Activated CD8-positive, alpha-beta memory T cell treated with anti-CD3 and anti-CD28 coated beads for 36 hours (primary cell): ENCODE measurements around the gene IFITM10. TPM values are rescaled to one million over a fixed set of nuclear protein-coding genes. Genes with fewer than 3 reads are reported as not detected.

ENCODE experiments used
- CTCF ChIA-PET: fragments of 350-600 bp; sonication (Branson Sonifier 250); formaldehyde crosslinking; loops from one replicate; lab custom pipeline; 2021; ENCODE audit warnings: antibody characterized with exemption; lab: Charles Lee
- POLR2A ChIA-PET: fragments of 350-600 bp; sonication (Branson Sonifier 250); formaldehyde crosslinking; loops from one replicate; lab custom pipeline; 2021; ENCODE audit warnings: antibody characterized with exemption; lab: Charles Lee
- total RNA-seq, 2 experiments: library from RNA; stranded (reverse); gene quantifications; one replicate each; pipeline ENCODE4 v1.2.3, GENCODE V29; 2021

IFITM10 gene
- total RNA-seq, 2 experiments from 2014 or later = 0.61 to 1.2 TPM

DNA sequence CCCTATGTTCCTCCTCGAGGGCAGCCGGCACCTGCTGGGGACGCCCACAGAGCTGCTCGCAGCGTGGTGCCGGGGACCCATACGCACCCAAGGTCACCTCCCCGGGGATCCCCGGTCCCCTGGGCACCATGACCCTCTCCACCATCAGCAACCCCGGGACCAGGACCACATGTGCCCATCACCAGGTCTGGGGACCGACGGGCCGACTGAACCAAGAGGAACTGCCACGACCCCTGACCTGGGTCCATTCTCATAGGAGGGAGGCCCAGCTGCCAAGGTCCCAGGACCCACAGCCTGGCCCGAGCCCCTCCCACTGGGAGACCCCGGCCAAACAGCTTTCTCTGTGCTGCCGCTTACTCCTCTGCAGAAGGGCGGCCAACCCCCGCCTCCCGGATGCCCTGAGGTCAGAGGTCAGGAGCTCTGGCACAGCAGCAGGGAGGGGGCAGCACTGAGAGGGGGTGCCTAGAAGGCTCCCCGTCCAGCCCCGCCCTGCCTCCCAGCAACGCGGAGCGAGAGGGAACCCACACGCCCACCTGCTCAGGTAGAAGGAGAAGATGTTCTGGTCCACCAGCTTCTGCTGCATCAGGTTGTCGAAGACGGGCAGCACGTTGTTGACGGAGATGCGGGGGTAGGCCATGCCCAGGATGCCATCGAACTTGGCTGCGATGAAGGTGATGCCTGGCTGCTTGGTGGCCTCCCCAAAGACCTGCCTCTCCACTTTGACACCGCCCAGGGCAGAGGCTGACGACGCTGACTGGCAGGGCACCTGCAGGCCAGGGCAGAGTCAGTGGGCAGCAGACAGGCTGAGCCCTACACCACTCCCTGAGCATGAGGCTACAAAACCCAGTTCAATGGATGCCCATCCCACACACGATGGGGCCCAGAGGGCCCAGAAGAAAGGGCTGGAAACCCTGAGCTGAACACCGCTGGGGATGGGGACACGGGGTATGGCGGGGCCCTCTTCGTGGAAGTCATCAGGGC is 6.7 kb upstream of the IFITM10 start:
- CTCF ChIA-PET = interaction anchor here (0.8 to 2.0 kb wide), 6 partner anchors 10 to 76 kb away, joined by 3 to 7 read pairs (median 4); no protein-coding TSS in a partner anchor
- POLR2A ChIA-PET = interaction anchor here (1.5 kb wide), 1 partner anchor 16 kb away, joined by 4 read pairs; no protein-coding TSS in a partner anchor

DNA sequence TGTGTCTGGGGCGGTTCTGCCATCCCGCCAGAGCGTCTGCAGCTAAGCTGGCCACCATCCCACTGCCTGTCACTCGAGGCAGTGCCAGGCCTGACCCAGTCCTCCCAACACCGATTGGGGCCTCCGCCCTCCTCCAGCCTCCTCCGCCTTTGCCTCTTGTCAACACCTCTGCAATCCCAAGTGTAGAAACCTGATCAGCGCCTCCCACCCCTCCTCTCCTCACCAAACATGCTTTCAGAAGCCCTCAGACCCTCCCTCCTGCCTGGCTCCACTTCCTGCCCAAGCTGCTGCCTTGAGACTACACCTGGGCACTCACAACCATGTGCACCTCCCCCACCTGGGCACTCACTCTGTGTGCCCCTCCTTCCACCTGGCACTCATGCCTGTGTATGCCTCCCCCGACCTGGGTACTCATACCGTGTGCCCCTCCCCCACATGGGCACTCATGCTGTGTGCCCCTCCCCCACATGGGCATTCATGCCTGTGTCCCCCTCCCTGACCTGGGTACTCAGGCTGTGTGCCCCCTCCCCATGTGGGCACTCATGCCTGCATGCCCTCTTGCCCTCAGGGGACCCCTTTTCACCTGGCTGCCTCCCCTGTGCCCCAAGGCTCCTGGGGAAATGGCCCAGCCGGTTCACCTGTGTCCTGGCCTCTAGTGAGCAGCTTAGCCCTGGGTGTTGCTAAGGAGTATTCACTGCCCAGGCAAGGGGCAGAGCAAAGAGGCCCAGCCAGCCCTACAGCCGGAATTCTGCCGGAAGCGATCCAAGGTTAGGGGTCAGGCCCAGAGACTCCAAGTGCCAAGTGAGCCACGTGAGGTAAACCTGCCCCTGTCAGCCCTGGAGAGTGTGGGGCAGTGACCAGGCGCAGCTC is 5.5 kb upstream of the IFITM10 start:
- POLR2A ChIA-PET = no interaction called here
- CTCF ChIA-PET = interaction anchor here (1.3 to 2.0 kb wide), 3 partner anchors 14 to 77 kb away, joined by 3 to 7 read pairs (median 4); no protein-coding TSS in a partner anchor

DNA sequence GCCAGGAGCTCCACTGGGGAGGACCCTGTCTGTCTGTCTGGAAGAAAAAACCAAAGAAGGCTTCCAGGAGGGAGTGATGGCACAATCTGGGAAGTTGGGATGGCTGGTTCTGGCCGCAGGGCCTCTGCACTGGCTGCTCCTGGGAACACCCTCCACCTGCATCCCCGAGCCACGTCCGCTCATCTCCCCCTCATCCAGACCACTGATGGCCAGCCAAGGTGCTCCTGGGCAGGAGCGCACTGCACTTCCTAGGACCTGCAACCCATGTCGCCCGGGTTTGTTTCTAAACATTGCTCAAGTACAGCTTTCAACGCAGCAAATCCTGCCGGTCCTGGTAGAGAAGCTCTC is 4.9 kb upstream of the IFITM10 start:
- ChIA-PET POLR2A (no interaction called here), CTCF (interaction anchor here (1.9 to 2.0 kb wide), 2 partner anchors 15 to 61 kb away, joined by 4 to 7 read pairs; no protein-coding TSS in a partner anchor)

DNA sequence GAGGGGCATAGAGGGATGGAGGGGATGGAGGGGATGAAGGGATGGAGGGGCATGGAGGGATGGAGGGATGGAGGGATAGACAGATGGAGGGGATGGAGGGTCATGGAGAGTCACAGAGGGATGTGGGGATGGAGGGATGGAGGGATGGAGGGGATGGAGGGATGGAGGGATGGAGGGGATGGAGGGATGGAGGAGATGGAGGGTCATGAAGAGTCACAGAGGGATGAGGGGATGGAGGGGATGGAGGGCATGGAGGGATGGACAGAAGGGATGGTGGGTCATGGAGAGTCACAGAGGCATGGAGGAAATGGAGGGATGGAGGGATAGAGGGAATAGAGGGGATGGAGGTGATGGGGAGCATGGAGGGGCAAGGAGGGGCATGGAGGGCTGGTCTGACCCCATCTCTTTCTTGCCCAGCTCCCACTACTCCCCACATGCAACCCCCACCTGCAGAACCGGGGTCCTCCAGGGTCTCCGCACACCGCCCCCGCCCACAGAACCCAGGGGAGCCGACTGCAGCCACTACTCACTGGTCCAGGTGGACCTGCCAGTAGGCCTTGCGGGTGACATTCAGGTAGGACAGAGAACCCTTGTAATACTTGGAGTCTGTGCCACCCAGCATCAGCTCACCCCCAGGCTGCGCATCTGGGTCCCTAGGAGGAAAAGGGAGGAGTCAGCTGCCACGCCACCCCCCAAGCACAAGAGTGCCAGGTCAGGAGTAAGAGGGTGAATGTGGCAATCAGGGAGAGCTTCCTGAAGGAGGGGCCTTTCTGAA is 4.2 kb upstream of the IFITM10 start:
- CTCF ChIA-PET = interaction anchor here (1.9 kb wide), 1 partner anchor 61 kb away, joined by 7 read pairs; no protein-coding TSS in a partner anchor
- POLR2A ChIA-PET = no interaction called here

DNA sequence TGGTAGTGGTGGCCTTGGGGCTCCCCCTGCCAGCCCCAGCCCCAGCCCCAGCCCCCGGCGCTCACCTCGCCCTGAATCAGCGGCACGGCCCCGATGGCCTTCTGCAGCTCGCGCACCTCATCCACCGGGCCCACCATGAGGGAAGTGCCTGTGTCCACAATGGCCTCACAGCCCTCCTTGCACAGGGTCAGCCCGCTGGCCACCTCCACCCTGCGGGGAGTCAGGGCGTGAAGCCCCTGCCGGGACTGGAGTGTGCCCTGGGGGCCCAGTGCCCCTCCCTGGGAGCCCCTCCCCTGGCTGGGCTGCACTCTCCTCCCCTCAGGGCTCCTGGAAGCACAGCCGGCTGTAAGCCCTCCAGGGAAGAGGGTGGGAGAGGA is 3.5 kb upstream of the IFITM10 start:
- ChIA-PET CTCF (no interaction called here), POLR2A (no interaction called here)

DNA sequence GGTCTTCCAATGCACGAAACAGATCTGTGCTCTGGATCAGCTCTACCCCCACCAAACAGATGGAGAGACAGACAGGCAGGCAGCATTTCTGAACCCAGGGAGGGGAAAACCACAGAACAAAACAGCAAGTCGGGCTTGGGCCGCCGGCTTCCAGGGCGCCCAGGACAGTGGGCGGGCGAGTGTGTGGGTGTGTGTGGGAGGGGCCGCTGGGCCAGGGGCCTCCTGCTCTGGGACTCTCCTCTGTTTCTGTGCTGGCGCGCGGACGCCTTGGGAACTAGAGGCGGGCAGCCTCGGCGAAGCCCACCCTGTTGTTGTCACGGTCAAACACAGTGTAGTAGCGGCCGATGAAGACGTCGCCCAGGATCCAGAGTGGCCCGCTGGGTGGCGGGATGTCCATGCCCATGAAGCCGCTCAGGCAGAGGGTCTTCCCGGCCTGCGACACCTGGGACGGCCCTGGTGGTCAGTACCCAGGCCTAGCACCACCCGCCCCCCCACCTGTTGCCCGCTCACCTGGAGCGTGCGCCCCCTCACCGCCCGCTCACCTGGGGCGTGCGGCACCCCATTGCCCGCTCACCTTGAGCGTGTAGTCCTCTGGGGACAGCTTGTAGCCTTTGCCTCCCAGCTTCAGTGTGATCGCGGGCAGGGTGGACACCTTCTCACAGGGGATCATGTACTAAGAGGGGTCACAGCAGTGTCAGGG is 3.0 kb upstream of the IFITM10 start:
- ChIA-PET POLR2A (no interaction called here), CTCF (no interaction called here)

DNA sequence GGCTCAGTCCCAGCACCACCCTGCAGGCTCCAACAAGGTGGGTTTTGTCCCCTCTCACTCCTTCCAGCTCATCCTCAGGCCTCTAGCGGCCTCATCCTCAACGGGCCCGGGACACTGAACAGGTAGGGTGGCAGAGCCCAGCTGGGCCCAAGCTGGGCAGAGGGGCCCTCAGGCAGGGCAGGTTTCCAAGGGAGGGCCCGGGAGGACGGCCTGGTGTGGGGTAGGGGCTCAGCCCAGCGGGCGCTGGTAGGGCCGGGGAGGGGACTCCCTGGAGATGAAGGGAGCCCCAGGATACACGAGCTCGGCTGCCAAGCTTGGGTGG is 2.5 kb upstream of the IFITM10 start:
- ChIA-PET CTCF (interaction anchor here (0.6 kb wide), 1 partner anchor 40 kb away, joined by 3 read pairs; no protein-coding TSS in a partner anchor), POLR2A (no interaction called here)

- POLR2A ChIA-PET = no interaction called here
- CTCF ChIA-PET = interaction anchor here (0.6 kb wide), 1 partner anchor 41 kb away, joined by 3 read pairs; no protein-coding TSS in a partner anchor
Observed at GRCh38 chr11:1751999-1752906, 1.9 kb upstream of the IFITM10 start.

GRCh38 chr11:1751531-1751921 is 1.1 kb upstream of the IFITM10 start:
- ChIA-PET POLR2A (no interaction called here), CTCF (interaction anchor here (1.0 kb wide), 1 partner anchor 46 kb away, joined by 3 read pairs; no protein-coding TSS in a partner anchor)

GRCh38 chr11:1750840-1751530 is 590 bp upstream of the IFITM10 start:
- CTCF ChIA-PET = interaction anchor here (1.0 kb wide), 1 partner anchor 45 kb away, joined by 3 read pairs; no protein-coding TSS in a partner anchor
- POLR2A ChIA-PET = interaction anchor here (0.6 kb wide), 1 partner anchor 19 kb away, joined by 3 read pairs; no protein-coding TSS in a partner anchor

- ChIA-PET CTCF (no interaction called here), POLR2A (interaction anchor here (0.6 kb wide), 1 partner anchor 20 kb away, joined by 3 read pairs; no protein-coding TSS in a partner anchor)
Observed at GRCh38 chr11:1749395-1750351, 722 bp downstream of the IFITM10 start.

- CTCF ChIA-PET = interaction anchor here (0.5 kb wide), 1 partner anchor 389 kb away, joined by 3 read pairs; no protein-coding TSS in a partner anchor
- POLR2A ChIA-PET = no interaction called here
Observed at GRCh38 chr11:1748636-1749394, 1.6 kb downstream of the IFITM10 start.

GRCh38 chr11:1747753-1748635 is 2.4 kb downstream of the IFITM10 start:
- POLR2A ChIA-PET = no interaction called here
- CTCF ChIA-PET = interaction anchor here (0.5 kb wide), 1 partner anchor 390 kb away, joined by 3 read pairs; no protein-coding TSS in a partner anchor
